ENCODE results near the gene KRTAP5-7.
"Not testable (repeated sequence)": the region's sequence is repeated elsewhere in the genome, so short reads cannot be mapped to it uniquely, and the experiment has no call there.

The KRTAP5-7 gene

DNA sequence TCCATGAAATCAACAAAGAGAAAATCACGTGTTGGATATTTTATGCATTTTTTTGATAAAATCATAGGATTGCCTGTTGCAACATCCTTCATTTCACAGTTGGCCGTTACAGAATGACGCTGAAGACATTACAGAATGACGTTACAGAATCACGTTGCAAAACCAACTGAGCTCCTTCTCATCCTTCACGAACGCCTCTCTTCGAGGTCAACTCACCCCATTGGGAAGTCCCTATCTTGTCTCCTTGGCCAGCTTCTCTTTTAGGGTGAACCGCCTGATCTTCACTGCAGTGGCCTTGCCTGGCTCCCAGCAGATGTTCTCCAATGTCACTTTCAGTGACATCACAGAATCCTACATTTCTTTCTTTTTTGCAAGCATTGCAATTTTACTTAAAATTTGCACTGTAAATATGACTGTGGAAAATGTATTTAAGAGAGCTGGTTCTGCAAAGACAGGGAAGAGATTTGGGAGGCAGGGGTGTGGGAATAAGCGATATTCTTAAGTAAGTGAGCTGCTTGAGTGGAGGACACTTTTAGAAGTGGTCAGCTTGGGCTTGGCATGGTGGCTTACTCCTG lies 5.1 kb downstream of the KRTAP5-7 start:
- DNase-seq (ENCODE audit: low spot score): no peak

- not testable (repeated sequence) for DNase-seq (ENCODE audit: low spot score)
Observed at GRCh38 chr11:71534711-71535608, 7.9 kb downstream of the KRTAP5-7 start.

DNA sequence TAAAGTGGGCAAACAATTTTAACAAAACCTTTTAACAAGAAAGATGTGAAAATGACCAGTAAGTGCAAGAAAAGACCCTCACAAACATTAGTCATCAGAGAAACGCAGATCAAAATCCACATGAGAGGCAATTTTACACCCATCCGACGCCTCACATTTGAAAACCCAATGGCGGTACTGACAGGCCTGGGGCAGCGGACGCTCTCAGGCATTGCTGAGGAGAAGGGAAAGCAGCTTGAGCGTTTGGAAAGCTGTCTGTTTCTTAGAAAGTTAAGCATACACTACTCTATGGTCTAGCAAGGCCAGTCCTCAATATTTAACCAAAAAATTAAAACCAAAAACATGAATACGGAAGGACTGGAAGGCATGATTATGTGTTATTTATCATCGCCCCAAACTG lies 8.8 kb downstream of the KRTAP5-7 start:
- DNase-seq (ENCODE audit: low spot score): no peak

DNA sequence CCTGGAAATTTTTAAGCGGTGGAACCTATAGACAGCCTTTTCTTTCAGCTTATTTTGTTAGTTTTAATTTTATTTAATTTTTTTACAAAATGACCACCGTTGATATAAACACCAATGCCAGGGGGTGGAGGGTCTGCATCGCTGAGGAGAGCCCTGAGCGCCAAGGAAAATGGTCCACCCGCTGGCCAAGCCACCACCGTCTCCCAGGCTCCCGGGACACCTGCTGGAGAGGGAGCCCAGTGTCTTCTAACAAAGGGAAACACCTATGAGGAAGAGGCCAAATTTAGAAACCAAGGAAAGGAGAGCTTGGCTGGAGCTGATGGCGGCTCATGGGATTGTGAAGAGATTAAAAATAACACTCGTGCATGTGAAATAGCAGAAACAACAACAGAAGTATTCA lies 10.5 kb downstream of the KRTAP5-7 start:
- no peak for DNase-seq (ENCODE audit: low spot score)

GRCh38 chr11:71537977-71538665 lies 11.1 kb downstream of the KRTAP5-7 start, which contains the start of gene KRTAP5-8:
Gene KRTAP5-8, plus strand, starts transcription at chr11:71538025. Its CDS starts 31 bp downstream, at chr11:71538056.
- DNase-seq (ENCODE audit: low spot score): not testable (repeated sequence)

- no peak for DNase-seq (ENCODE audit: low spot score)
Observed at GRCh38 chr11:71538666-71538990, 11.6 kb downstream of the KRTAP5-7 start.

- no peak for DNase-seq (ENCODE audit: low spot score)
Observed at GRCh38 chr11:71539017-71539416, 11.9 kb downstream of the KRTAP5-7 start.

GRCh38 chr11:71539971-71540370 lies 12.9 kb downstream of the KRTAP5-7 start:
- not testable (repeated sequence) for DNase-seq (ENCODE audit: low spot score)

GRCh38 chr11:71540521-71541304 lies 13.6 kb downstream of the KRTAP5-7 start:
- not testable (repeated sequence) for DNase-seq (ENCODE audit: low spot score)

DNA sequence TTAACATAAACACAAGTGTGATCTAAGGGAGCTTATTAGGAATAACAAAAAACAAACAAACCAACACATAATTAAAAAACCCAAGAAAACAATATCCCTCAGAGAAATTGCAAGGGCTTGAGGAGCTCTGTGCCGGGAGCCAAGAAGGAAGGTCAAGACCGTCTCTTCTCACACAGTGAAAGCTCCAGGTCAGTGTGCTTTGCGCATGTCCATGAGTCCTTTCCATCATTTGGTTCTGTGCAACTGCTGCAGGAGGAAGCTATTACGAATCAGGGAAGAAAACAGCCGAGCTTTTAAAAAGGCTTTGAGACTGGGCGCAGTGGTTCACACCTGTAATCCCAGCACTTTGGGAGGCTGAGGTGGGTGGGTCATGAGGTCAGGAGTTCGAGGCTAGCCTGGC lies 15.3 kb downstream of the KRTAP5-7 start:
- DNase-seq (ENCODE audit: low spot score): no peak

DNA sequence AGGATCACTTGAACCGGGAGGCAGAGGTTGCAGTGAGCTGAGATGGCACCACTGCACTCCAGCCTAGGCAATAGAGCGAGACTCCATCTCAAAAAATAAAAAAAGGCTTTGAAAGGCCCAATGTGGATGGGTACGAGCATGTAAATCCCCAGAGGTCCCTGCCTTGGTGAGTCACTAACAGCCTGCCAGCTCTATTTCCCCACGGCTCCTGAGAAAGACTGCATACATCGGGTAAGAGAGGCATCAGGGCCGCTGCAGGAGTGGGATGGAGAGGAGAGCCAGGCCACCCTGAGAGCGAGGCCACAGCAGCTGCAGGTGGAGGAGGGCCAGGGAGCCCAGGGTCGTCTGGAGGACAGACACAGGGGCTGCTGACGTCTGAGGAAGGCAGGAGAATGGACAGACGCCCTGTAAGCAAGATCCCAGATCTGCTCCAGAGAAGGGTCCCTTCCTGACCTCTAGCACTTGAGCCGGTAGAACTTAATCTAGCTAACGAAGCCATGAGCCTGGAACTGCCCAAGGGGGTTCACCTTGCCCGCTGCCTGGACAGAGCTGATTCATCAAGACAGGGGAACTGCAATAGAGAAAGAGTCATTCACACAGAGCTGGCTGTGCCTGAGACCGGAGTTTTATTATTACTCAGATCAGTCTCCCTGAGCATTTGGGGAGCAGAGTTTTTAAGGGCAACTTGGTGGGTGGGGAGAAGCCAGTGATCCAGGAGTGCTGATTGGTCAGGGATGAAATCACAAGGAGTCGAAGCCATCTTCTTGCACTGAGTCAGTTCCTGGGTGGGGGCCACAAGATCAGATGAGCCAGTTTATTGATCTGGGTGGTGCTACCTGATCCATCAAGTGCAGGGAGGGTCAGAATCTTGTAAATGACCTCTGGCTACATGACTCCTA lies 16.1 kb downstream of the KRTAP5-7 start:
- DNase-seq (ENCODE audit: low spot score): no peak

DNA sequence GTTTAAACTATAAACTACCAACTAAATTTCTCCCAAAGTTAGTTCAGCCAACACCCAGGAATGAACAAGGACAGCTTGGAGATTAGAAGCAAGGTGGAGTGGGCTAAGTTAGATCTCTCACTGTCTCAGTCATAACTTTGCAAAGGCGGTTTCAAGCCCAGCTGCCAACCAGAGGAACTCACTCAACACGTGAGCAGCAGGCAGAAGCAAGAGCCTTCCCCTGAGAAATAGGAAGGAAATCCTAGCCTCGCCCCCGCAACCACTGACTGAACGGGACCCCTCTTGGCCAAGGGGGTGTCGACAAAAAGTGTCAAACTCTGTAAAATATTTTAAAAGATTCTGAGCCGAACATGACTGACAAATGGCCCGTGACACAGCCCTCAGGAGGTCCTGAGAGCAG lies 16.8 kb downstream of the KRTAP5-7 start:
- no peak for DNase-seq (ENCODE audit: low spot score)

DNA sequence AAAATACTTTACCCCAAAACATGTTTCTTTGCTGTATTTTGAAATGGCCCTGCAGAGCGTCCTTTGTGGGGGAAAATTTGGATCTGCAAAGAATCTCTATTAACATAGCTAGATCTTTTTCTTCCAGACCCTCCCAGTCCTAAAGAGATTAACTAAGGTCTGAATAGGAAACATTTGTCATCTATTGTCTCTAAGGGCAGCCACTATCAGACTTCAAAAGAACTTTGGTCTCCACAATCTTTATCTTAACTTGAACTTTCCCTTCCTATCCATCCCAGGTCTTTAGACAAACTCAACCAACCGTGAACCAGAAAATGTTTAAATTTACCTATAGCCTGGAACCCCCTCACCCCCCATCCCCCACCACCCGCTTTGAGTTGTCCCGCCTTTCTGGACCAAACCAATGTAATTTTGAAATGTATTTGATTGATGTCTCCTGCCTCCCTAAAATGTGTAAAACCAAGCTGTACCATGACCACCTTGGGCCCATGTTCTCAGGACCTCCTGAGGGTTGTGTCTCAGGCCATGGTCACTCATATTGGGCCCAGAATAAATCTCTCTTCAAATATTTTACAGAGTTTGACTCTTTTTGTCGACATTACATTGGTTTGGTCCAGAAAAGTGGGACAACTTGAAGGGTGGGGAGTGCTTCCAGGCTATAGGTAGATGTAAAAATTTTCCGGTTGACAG lies 17.6 kb downstream of the KRTAP5-7 start:
- DNase-seq (ENCODE audit: low spot score): no peak

GRCh38 chr11:71545405-71545966 lies 18.4 kb downstream of the KRTAP5-7 start:
- DNase-seq (ENCODE audit: low spot score): no peak

DNA sequence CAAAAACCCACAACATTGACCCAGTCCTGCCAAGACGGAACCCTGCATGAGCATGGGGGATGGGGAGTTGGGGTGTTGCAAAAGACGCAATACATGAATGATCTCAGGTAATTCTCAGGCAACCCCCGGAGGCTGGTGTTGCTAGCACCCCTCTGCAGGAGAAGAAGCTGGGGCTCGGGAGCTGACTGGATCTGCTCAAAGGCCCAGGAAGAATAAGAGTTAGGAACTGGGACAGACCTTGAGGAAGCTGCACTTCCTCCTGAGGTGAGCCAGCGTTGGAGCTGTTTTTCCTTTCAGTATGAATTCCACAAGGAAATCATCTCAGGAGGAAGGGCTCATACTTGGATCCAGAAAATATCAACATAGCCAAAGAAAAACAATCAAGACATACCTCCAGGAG lies 21.1 kb downstream of the KRTAP5-7 start, which contains the start of gene KRTAP5-9:
Gene KRTAP5-9, plus strand, starts transcription at position 301 of the 400 bp plus-strand sequence. CDS start 238 bp downstream, outside the sequence.
- DNase-seq (ENCODE audit: low spot score): no peak

DNA sequence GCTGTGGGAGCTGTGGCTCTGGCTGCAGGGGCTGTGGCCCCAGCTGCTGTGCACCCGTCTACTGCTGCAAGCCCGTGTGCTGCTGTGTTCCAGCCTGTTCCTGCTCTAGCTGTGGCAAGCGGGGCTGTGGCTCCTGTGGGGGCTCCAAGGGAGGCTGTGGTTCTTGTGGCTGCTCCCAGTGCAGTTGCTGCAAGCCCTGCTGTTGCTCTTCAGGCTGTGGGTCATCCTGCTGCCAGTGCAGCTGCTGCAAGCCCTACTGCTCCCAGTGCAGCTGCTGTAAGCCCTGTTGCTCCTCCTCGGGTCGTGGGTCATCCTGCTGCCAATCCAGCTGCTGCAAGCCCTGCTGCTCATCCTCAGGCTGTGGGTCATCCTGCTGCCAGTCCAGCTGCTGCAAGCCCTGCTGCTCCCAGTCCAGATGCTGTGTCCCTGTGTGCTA lies 21.7 kb downstream of the KRTAP5-7 start:
- no peak for DNase-seq (ENCODE audit: low spot score)

- DNase-seq (ENCODE audit: low spot score): no peak
Observed at GRCh38 chr11:71551711-71552110, 24.6 kb downstream of the KRTAP5-7 start.

- DNase-seq (ENCODE audit: low spot score): no peak
Observed at GRCh38 chr11:71554996-71555395, 27.9 kb downstream of the KRTAP5-7 start.

DNA sequence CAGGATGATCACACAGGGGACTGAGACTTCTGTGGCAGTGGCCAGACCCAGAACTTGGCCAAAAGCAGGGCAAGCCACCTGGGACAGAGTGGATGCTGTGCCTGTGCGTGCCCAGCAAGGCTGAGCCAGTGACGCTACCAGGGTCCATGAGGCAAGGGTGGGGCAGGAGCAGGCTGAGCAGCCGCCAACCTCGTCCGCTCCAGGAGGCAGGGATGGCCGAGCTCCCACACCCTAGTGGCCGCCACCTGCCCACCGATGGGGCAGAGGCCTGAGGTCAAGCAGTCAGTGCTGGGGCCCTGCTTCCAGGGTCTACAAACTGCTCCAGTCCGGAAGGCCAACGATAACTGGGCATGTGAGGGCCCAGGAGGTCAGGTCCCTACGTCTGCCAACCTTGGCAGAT lies 28.4 kb downstream of the KRTAP5-7 start:
- no peak for DNase-seq (ENCODE audit: low spot score)

DNA sequence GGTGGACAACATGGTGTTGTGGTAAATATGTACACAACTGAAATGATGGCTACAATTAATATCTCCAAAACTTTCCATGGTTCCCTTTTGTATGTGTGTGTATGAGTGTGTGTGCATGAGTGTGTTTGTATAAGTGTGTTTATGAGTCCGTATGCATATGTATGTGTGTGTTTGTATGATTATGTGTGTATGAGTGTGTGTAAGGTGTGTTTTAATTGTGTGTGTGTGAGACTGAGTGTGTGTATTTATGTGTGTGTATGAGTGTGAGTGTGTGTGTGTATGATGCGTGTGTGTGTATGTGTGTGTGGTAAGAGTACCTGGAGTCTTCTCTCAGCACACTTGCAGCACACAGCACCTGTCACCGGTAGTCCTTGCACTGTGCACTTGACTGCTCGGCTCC lies 29.0 kb downstream of the KRTAP5-7 start:
- no peak for DNase-seq (ENCODE audit: low spot score)

Data from putamen (tissue), 1 donor.